Raji (cell line): ENCODE measurements around the gene PPL.

Experiments used
- POLR2A ChIP-seq: IDR thresholded peaks from 2 replicates; pipeline ENCODE4 v1.6.1; 2011; ENCODE audit warnings: low read depth, low read length, control low read depth; ENCODE audit not compliant: insufficient read depth

PPL gene

GRCh38 chr16:4910828-4911227 lies 26.1 kb downstream of the PPL start:
- no peak for TF ChIP-seq POLR2A

GRCh38 chr16:4909825-4910224 lies 27.1 kb downstream of the PPL start:
- no peak for TF ChIP-seq POLR2A

- TF ChIP-seq POLR2A, result no peak
These were observed 28.0 kb downstream of the PPL start for GRCh38 chr16:4908854-4909401.

GRCh38 chr16:4904942-4905615 lies 31.9 kb downstream of the PPL start:
- no peak for TF ChIP-seq POLR2A

GRCh38 chr16:4904108-4904941 lies 32.6 kb downstream of the PPL start:
- no peak for TF ChIP-seq POLR2A

GRCh38 chr16:4902038-4902437 lies 34.9 kb downstream of the PPL start:
- TF ChIP-seq POLR2A, result no peak

GRCh38 chr16:4900750-4901149 lies 36.2 kb downstream of the PPL start:
- no peak for TF ChIP-seq POLR2A

GRCh38 chr16:4900036-4900435 lies 36.9 kb downstream of the PPL start:
- no peak for TF ChIP-seq POLR2A

- TF ChIP-seq POLR2A, result no peak
These were observed 37.5 kb downstream of the PPL start for GRCh38 chr16:4899474-4899846.

- TF ChIP-seq POLR2A, result no peak
These were observed 38.0 kb downstream of the PPL start for GRCh38 chr16:4898811-4899473.

GRCh38 chr16:4897328-4897727 lies 39.6 kb downstream of the PPL start:
- TF ChIP-seq POLR2A, result no peak

- no peak for TF ChIP-seq POLR2A
These were observed 41.6 kb downstream of the PPL start for GRCh38 chr16:4895366-4895765.

GRCh38 chr16:4894276-4895150 lies 42.4 kb downstream of the PPL start:
- TF ChIP-seq POLR2A, result no peak

GRCh38 chr16:4893103-4893862 lies 43.7 kb downstream of the PPL start:
- no peak for TF ChIP-seq POLR2A
